Measurements from ENCODE around the gene CFAP298.
"Not testable (repeated sequence)": the region's sequence is repeated elsewhere in the genome, so short reads cannot be mapped to it uniquely, and the experiment has no call there.

- TF ChIP-seq CTCF, POLR2AphosphoS5 (IDR thresholded peaks at IDR 0.05): not testable (repeated sequence)
Observed at GRCh38 chr21:32561476-32561875, 50.7 kb downstream of the CFAP298 start.
